GM13976 (cell line): ENCODE measurements around the gene DRICH1.
"Not testable (repeated sequence)": the region's sequence is repeated elsewhere in the genome, so short reads cannot be mapped to it uniquely, and the experiment has no call there.

Experiments used
- DNase-seq: peaks from one replicate; pipeline ENCODE4 v3.0.0; 2012; ENCODE audit warnings: low spot score
- CTCF ChIP-seq: IDR thresholded peaks from 2 replicates; pipeline ENCODE4 v1.5.1; 2012; ENCODE audit warnings: borderline replicate concordance, mild to moderate bottlenecking; ENCODE audit not compliant: insufficient read depth; ENCODE audit errors: extremely low read depth, missing control alignments, control extremely low read depth
- in situ Hi-C: fragments of 300-500 bp; cut with MboI; formaldehyde crosslinking; loops from one replicate; pipeline ENCODE4 v1.12.0; 2022; ENCODE audit warnings: low sequenced_read_pairs, mixed read lengths, inconsistent platforms; ENCODE audit not compliant: unreplicated experiment

DRICH1 gene

GRCh38 chr22:23576681-23577080 lies 55.4 kb downstream of the DRICH1 start:
- in situ Hi-C loops = no loop called here
- DNase-seq = no peak
- no peak for TF ChIP-seq CTCF

- in situ Hi-C loops = no loop called here
- TF ChIP-seq CTCF = no peak
- DNase-seq = no peak
Measured at GRCh38 chr22:23575601-23576000, 56.5 kb downstream of the DRICH1 start.

GRCh38 chr22:23574877-23575276 lies 57.2 kb downstream of the DRICH1 start:
- no peak for TF ChIP-seq CTCF

GRCh38 chr22:23574371-23574811 lies 57.7 kb downstream of the DRICH1 start:
- DNase-seq = no peak
- TF ChIP-seq CTCF = no peak
- in situ Hi-C loops = no loop called here

More at GRCh38 chr22:23574877-23575276, 57.2 kb downstream of the DRICH1 start:
- no peak for DNase-seq
- in situ Hi-C loops = no loop called here

GRCh38 chr22:23573701-23574235 lies 58.4 kb downstream of the DRICH1 start:
- in situ Hi-C loops, DNase-seq: not testable (repeated sequence)

DNA sequence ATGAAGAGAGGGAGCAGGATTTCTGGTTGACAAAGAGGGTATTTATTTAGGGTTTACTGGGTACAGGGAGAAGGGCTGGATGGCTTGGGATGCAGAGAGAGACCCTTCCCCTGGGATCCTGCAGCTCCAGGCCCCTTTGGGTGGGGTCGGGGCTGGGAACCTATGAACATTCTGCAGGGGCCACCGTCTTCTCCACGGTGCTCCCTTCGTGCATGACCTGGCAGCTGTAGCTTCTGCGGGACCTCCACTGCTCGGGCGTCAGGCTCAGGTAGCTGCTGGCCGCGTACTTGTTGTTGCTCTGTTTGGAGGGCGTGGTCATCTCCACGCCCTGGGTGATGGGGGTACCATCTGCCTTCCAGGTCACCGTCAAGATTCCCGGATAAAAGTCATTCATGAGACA lies 59.0 kb downstream of the DRICH1 start:
- in situ Hi-C loops, DNase-seq: not testable (repeated sequence)

DNA sequence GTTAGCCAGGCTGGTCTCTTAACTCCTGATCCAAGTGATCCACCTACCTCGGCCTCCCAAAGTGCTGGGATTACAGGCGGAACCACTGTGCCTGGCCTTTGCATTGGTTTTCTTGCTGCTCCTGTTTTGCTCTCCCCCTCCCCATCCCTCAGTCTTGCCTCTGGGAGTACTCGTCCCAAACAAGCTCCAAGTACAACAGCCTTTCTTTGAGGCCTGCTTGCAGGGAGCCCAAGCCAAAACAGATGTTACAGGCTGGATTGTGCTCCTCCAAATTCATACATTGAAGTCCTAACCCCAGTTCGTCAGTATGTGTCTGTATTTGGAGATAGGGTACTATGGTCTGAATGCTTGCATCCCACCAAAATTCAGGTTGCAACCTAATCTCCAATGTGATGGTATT lies 60.6 kb downstream of the DRICH1 start:
- no peak for DNase-seq
- in situ Hi-C loops = no loop called here
- TF ChIP-seq CTCF = no peak

DNA sequence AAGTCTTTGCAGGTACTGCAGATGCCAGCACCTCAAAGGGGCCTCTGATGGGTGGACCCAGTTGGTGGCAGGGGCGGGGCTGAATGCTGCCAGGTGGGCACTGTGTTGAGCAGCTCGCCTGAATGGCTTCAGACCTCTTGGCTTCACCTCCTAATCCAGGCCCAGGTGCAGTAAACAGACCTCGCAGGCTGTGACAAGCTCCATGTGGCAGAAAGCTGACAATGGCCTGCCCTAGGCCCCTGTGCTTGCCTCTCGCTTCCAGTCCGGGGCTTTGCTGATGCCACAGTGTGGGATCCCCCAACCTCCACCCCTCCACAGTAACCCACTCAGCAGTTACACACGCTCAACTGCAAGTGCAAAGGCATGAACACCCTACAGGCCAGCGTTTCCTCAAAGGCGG lies 61.4 kb downstream of the DRICH1 start:
- no peak for DNase-seq

More for the DNA sequence above, 61.4 kb downstream of the DRICH1 start:
- no peak for TF ChIP-seq CTCF
- in situ Hi-C loops = no loop called here
